Epithelial cell of esophagus (primary cell): ENCODE data around the gene KCNK5.
A peak's percentile ranks its signal among the peaks of the same experiment; 100 is the strongest.

Experiments used
- DNase-seq: peaks from one replicate; pipeline ENCODE4 v3.0.0; 2010; ENCODE audit warnings: low read depth
- H3K4me3 ChIP-seq: 2 replicates; pipeline ENCODE4 v1.5.1; 2011; ENCODE audit warnings: mild to moderate bottlenecking, low read length, control low read depth
- CTCF ChIP-seq: IDR thresholded peaks from 2 replicates; pipeline ENCODE4 v1.5.1; 2011; ENCODE audit warnings: low read depth, mild to moderate bottlenecking, low read length, control low read depth, inconsistent platforms; ENCODE audit not compliant: insufficient read depth; ENCODE audit errors: missing control alignments

Gene KCNK5

GRCh38 chr6:39189131-39189530 lies 40.1 kb downstream of the KCNK5 start:
- no peak for DNase-seq
- TF ChIP-seq CTCF: no peak
- H3K4me3 ChIP-seq: no peak overlapping the region

- H3K4me3 ChIP-seq: no peak overlapping the region
- DNase-seq: no peak
- TF ChIP-seq CTCF: no peak
These were observed 40.7 kb downstream of the KCNK5 start for GRCh38 chr6:39188571-39188970.

- no peak for TF ChIP-seq CTCF
These were observed 41.2 kb downstream of the KCNK5 start for GRCh38 chr6:39188098-39188450.

GRCh38 chr6:39184906-39185580 lies 44.2 kb downstream of the KCNK5 start:
- DNase-seq: peak; percentile 20
- no peak for TF ChIP-seq CTCF
- no peak overlapping the region for H3K4me3 ChIP-seq

More at GRCh38 chr6:39188098-39188450, 41.2 kb downstream of the KCNK5 start:
- no peak overlapping the region for H3K4me3 ChIP-seq
- DNase-seq: no peak

GRCh38 chr6:39182604-39183003 lies 46.7 kb downstream of the KCNK5 start:
- no peak overlapping the region for H3K4me3 ChIP-seq
- TF ChIP-seq CTCF: no peak
- DNase-seq: no peak

GRCh38 chr6:39181826-39182225 lies 47.4 kb downstream of the KCNK5 start:
- no peak for DNase-seq
- H3K4me3 ChIP-seq: no peak overlapping the region
- no peak for TF ChIP-seq CTCF

GRCh38 chr6:39181333-39181732 lies 47.9 kb downstream of the KCNK5 start:
- TF ChIP-seq CTCF: no peak

More at GRCh38 chr6:39181333-39181732, 47.9 kb downstream of the KCNK5 start:
- no peak overlapping the region for H3K4me3 ChIP-seq
- no peak for DNase-seq
